ENCODE measurements around the gene CCL1. TPM values are rescaled to one million over a fixed set of nuclear protein-coding genes. Genes with fewer than 3 reads are reported as not detected.

CCL1 gene, protein sequence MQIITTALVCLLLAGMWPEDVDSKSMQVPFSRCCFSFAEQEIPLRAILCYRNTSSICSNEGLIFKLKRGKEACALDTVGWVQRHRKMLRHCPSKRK
- total RNA-seq = not detected

DNA sequence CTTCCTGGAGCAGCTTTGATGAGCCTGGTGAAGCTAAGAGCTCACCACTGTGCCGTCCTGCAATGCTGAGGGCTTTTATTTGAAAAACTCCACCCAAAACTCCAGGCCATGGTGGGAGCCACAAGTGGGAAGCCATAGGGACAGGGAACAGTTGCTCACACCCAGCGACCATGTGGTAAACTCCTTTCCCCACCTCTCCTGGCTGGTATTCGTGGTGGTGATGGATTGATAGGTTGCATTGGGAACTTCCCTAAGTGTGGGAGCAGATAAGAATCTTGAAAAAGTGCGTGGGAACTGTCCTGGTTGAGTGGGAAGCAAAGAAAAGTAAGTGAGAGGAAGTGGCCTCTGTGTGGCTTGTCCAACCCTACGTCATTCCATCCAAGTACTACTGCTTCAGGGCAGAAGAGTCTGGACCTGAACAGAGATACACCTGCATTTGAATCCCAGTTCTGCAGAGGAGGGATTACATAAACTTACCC, at the start of gene CCL1:
Gene CCL1, minus strand, starts transcription at position 51 of the 479 bp plus-strand sequence. CDS start 72 bp downstream, outside the sequence.
- Histone ChIP-seq H3K4me1 (replicated peaks in 1 of 2) (no peaks in the 10 kb centered on the region), H3K4me3 (no peak within 1 kb of the TSS), H3K27ac (no peak within 1 kb of the TSS)
- ATAC-seq (replicated peaks in 6 of 8) = no peak
- 0 to 47% (median 28%) methylated on average over 1 to 4 of the region's 5 CpGs; no CpG with 5 or more reads in 1 of the 10 experiments for WGBS, 10 experiments
- in situ Hi-C loops (cut with MboI; ENCODE audit: low pct_unique_long_range_greater_than_20kb in 2 of 9, low sequenced_read_pairs in 9 of 9, unreplicated experiment in 9 of 9) = loop anchor here in 7 of 9 experiments (5.0 to 25.0 kb wide), 5 partner anchors 151 to 576 kb away; no protein-coding TSS in a partner anchor

DNA sequence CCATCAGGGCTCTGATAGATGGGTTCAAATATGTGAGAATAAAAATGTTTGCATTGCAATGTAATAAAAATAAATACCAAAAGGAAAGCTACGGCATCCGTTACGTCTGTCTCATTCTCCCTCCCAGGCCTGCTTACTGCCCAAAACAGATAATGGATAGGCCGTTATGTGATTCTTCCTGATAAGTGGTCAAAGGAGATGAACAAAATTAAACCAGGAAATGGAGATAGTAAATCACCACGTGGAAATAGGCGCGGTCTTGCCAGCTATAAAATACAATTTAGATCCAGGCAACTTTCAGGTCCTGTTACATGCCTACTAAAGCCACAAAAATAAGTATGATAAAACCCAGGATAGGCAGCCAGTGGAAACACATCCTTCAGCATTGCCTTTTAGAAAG, 49.5 kb upstream of the CCL1 start:
- WGBS, 10 experiments = 0 to 85% (median 63%) methylated on average over 2 to 7 of the region's 7 CpGs; no CpG with 5 or more reads in 1 of the 10 experiments
- ATAC-seq (replicated peaks in 6 of 8) = peak in 1 of 8 experiments; percentile 26
- H3K4me1 ChIP-seq (replicated peaks in 1 of 2) = no peaks in the 10 kb centered on the region
- in situ Hi-C loops (cut with MboI; ENCODE audit: low pct_unique_long_range_greater_than_20kb in 2 of 9, low sequenced_read_pairs in 9 of 9, unreplicated experiment in 9 of 9) = loop anchor here in 6 of 9 experiments (25.0 kb wide), 4 partner anchors 225 to 1125 kb away; partner anchors contain the start of genes FNDC8 (in 4 of the 6), RAD51D (in 4 of the 6) and SLFN12L (in 3 of the 6)
- no peak overlapping the region for H3K4me3 ChIP-seq
- no peak overlapping the region for H3K27ac ChIP-seq

DNA sequence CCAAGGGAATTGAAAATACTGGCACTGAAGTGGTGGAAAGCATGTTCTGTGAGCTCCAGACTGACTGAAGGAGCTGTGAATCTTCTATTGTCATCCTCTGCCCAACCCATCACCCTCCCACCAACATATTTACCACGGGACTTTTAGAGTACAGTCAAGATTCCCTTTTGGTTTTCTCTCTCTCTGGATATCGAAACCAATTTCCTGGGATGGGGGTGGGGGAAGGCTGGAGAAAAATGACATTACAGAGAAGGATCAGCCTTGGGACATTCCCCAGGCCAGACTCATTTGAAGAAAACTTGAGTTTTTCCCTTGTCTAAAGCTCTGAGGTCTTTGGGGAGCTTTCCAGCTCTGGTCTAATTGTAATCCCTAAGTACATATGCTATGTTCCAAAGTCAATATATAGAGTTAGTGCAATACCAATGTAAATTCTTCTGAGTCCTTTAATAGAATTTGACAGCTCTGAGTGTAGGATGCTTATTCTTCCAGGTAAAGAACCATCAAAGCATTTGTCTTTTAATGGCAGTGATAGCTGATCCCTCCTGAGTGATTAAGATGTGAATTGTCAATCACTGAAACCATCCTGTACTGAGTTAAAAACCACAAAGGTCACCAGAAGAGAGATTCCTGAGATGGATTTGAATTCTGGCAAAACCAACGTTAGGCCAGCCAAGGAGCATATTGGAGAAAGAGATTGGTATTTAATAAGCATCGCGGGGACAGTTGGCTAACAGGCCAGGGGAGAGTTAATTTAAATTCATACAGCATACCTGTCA, 48.8 kb upstream of the CCL1 start:
- in situ Hi-C loops (cut with MboI; ENCODE audit: low pct_unique_long_range_greater_than_20kb in 2 of 9, low sequenced_read_pairs in 9 of 9, unreplicated experiment in 9 of 9) = loop anchor here in 6 of 9 experiments (25.0 kb wide), 4 partner anchors 225 to 1125 kb away; partner anchors contain the start of genes FNDC8 (in 4 of the 6), RAD51D (in 4 of the 6) and SLFN12L (in 3 of the 6)
- 20 to 86% (median 60%) methylated on average over 1 to 5 of the region's 5 CpGs; no CpG with 5 or more reads in 1 of the 10 experiments for WGBS, 10 experiments
- H3K27ac ChIP-seq = no peak overlapping the region
- ATAC-seq (replicated peaks in 6 of 8) = no peak
- no peak overlapping the region for H3K4me3 ChIP-seq
- no peaks in the 10 kb centered on the region for H3K4me1 ChIP-seq (replicated peaks in 1 of 2)

DNA sequence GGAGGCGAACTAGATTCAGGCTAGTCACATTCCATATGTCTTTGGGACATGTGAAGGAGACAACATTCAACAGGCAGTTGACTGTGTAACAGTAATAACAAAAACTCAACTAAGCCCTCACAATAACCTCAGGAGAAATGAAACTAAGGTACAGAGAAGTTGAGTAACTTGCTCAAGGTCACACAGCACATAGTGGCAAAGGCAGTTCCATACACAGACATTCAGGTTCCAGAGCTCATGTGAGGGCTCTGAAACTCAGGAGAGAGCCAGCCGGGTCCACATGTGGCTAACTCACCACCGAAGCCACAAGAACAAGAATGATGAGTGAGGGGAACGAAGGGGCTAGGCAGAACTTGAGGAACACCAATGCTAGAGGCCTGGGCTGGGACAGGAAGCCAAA, 46.3 kb upstream of the CCL1 start:
- WGBS, 10 experiments = 0 to 94% (median 67%) methylated on average over 1 to 4 of the region's 4 CpGs; no CpG with 5 or more reads in 2 of the 10 experiments
- H3K4me1 ChIP-seq (replicated peaks in 1 of 2) = no peaks in the 10 kb centered on the region
- ATAC-seq (replicated peaks in 6 of 8) = no peak
- H3K27ac ChIP-seq = no peak overlapping the region
- no peak overlapping the region for H3K4me3 ChIP-seq
- in situ Hi-C loops (cut with MboI; ENCODE audit: low pct_unique_long_range_greater_than_20kb in 2 of 9, low sequenced_read_pairs in 9 of 9, unreplicated experiment in 9 of 9) = loop anchor here in 6 of 9 experiments (25.0 kb wide), 4 partner anchors 228 to 1128 kb away; partner anchors contain the start of genes FNDC8 (in 4 of the 6), RAD51D (in 4 of the 6) and SLFN12L (in 3 of the 6)

DNA sequence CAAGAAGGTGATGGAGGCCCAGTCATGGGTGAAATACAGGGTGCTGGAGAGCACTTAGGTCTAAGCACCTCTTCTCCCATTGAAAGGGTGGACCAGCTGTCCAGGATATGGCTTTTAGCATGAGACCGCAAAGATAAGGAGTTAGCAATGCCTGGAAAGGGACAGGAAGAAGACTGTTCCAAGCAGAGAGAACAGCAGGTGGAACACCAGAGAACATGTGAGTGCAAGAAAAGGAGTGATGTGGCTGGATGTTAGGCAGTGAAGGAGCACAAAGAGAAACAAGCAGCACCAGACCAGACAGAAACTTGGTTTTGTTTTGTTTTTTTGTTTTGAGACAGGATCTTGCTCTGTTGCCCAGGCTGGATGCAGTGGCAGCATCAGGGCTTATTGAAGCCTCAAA, 45.4 kb upstream of the CCL1 start:
- no peak for ATAC-seq (replicated peaks in 6 of 8)
- no peak overlapping the region for H3K4me3 ChIP-seq
- no peaks in the 10 kb centered on the region for H3K4me1 ChIP-seq (replicated peaks in 1 of 2)
- no peak overlapping the region for H3K27ac ChIP-seq
- 60 to 100% methylated on average over 1 of the region's 1 CpG; no CpG with 5 or more reads in 8 of the 10 experiments for WGBS, 10 experiments
- in situ Hi-C loops (cut with MboI; ENCODE audit: low pct_unique_long_range_greater_than_20kb in 2 of 9, low sequenced_read_pairs in 9 of 9, unreplicated experiment in 9 of 9) = loop anchor here in 6 of 9 experiments (25.0 kb wide), 4 partner anchors 229 to 1129 kb away; partner anchors contain the start of genes FNDC8 (in 4 of the 6), RAD51D (in 4 of the 6) and SLFN12L (in 3 of the 6)

DNA sequence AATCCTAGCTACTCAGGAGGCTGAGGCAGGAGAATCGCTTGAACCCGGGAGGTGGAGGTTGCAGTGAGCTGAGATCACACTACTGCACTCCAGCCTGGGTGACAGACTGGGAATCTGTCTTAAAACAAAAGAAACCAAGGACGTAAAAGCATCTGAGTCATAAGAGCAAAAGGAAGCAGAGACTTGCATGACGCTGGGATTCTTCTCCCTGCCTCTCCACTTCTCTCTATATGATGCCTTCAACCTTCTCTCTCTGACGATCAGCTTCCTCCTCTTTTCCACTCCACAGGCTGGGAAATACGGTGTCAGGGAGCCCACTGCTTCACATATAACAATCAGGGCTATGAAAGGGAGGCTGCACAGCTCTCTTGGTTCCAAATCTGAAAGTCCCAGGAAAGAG, 43.2 kb upstream of the CCL1 start:
- no peak for ATAC-seq (replicated peaks in 6 of 8)
- H3K27ac ChIP-seq = no peak overlapping the region
- H3K4me1 ChIP-seq (replicated peaks in 1 of 2) = no peaks in the 10 kb centered on the region
- in situ Hi-C loops (cut with MboI; ENCODE audit: low pct_unique_long_range_greater_than_20kb in 2 of 9, low sequenced_read_pairs in 9 of 9, unreplicated experiment in 9 of 9) = loop anchor here in 6 of 9 experiments (25.0 kb wide), 4 partner anchors 231 to 1131 kb away; partner anchors contain the start of genes FNDC8 (in 4 of the 6), RAD51D (in 4 of the 6) and SLFN12L (in 3 of the 6)
- 25 to 76% (median 60%) methylated on average over 1 to 4 of the region's 6 CpGs; no CpG with 5 or more reads in 3 of the 10 experiments for WGBS, 10 experiments
- H3K4me3 ChIP-seq = no peak overlapping the region

DNA sequence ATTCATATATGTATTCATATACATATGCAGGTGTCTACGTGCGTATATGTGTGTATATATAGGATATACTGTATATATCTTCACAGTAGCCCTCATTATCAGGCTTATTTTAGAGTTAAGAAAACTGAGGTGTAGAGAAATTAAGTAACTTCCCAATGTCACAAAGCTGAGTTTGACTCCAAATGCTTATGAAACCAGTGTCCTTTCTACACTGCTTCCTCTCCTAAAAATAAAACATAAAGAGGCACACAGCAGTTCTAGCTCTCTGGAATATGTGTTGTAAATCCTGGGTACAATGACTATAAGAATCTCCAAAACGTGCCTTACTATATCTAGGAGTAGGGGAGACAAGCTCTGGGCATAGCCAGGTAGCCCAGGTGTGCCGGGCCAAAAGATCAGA, 40.0 kb upstream of the CCL1 start:
- in situ Hi-C loops (cut with MboI; ENCODE audit: low pct_unique_long_range_greater_than_20kb in 2 of 9, low sequenced_read_pairs in 9 of 9, unreplicated experiment in 9 of 9) = loop anchor here in 6 of 9 experiments (25.0 kb wide), 4 partner anchors 234 to 1134 kb away; partner anchors contain the start of genes FNDC8 (in 4 of the 6), RAD51D (in 4 of the 6) and SLFN12L (in 3 of the 6)

DNA sequence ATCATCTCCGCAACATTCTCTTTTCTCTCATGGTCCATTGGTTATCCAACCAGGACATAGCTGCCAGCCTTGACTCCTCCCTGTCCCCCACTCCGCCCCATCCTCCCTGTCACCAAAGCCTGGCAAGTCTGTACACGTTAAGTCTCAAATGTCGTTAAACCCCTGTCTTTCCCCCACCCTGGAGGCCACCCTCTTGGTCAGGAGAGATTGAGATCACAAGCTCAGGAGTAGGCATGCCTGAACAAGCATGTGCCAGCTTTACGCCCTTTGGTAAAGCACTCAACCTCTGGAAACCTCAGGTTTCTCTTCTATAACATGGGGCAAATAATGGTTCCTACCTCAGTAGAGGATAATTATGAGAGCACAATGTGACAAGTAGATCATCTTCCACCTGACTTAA, 38.1 kb upstream of the CCL1 start:
- no peak for ATAC-seq (replicated peaks in 6 of 8)
- in situ Hi-C loops (cut with MboI; ENCODE audit: low pct_unique_long_range_greater_than_20kb in 2 of 9, low sequenced_read_pairs in 9 of 9, unreplicated experiment in 9 of 9) = loop anchor here in 6 of 9 experiments (25.0 kb wide), 4 partner anchors 236 to 1136 kb away; partner anchors contain the start of genes FNDC8 (in 4 of the 6), RAD51D (in 4 of the 6) and SLFN12L (in 3 of the 6)
- no peak overlapping the region for H3K27ac ChIP-seq
- no peak overlapping the region for H3K4me3 ChIP-seq
- whole genome bisulfite sequencing, 10 experiments = 80 to 100% (median 95%) methylated on average over 1 to 5 of the region's 5 CpGs; no CpG with 5 or more reads in 4 of the 10 experiments
- no peaks in the 10 kb centered on the region for H3K4me1 ChIP-seq (replicated peaks in 1 of 2)

More for the DNA sequence above, 40.0 kb upstream of the CCL1 start:
- no peak overlapping the region for H3K27ac ChIP-seq
- peak in 1 of 8 experiments; percentile 60 for ATAC-seq (replicated peaks in 6 of 8)
- H3K4me1 ChIP-seq (replicated peaks in 1 of 2) = no peaks in the 10 kb centered on the region
- no peak overlapping the region for H3K4me3 ChIP-seq
- WGBS, 10 experiments = 0 to 87% (median 37%) methylated on average over 1 to 4 of the region's 4 CpGs

DNA sequence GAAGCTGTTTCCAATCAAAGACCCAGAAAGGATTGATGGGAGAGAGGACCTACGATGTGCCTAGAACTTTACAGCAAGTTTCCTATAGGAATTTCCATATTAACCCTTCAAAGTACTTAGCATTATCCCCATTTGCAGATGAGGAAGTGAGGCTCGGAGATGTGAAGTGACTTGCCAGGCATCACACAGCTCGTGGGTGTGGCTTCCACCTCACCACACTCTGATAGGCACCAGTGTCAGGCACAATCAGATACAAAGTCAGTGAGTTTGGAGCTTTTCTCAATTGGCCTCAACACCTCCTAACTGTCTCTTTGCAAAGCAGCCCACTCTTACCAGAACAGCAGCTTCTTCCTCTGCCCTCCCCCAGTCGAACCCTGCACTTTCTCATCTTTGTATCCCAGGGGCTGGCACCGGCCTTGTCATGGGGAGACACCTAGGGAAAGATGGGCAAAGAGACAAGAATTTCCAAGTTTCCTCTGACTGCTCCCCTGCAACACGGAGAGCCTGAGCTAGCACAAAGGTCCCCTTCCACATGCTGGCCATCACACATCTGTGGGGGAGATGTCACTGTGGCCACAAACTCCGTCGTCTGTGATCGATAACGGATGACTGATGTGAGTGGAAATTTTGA, 37.4 kb upstream of the CCL1 start:
- Histone ChIP-seq H3K27ac (no peak overlapping the region), H3K4me1 (replicated peaks in 1 of 2) (no peaks in the 10 kb centered on the region), H3K4me3 (no peak overlapping the region)
- in situ Hi-C loops (cut with MboI; ENCODE audit: low pct_unique_long_range_greater_than_20kb in 2 of 9, low sequenced_read_pairs in 9 of 9, unreplicated experiment in 9 of 9) = loop anchor here in 6 of 9 experiments (25.0 kb wide), 4 partner anchors 237 to 1137 kb away; partner anchors contain the start of genes FNDC8 (in 4 of the 6), RAD51D (in 4 of the 6) and SLFN12L (in 3 of the 6)
- WGBS, 10 experiments = 8 to 94% (median 68%) methylated on average over 1 to 8 of the region's 10 CpGs; no CpG with 5 or more reads in 1 of the 10 experiments
- ATAC-seq (replicated peaks in 6 of 8) = no peak

DNA sequence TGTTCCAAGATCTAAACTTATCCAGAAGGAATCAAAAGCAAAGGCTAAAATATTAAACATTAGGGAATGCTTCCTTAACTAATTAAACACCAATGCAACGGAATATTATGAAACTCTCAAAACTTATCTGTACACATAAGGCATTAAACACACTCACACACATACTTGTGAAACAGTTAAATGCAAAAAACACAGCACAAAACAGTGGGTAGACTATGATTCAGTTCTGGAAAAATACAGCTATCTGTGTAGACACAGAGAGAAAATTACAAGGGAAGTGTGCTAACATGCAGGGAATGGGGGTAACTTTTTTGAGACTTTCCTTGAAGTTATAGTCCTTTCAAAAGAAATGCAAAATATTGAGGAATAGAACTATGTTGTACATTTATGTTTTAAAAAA, 36.7 kb upstream of the CCL1 start:
- WGBS, 10 experiments = 0 to 60% (median 17%) methylated on average over 1 of the region's 1 CpG; no CpG with 5 or more reads in 2 of the 10 experiments
- in situ Hi-C loops (cut with MboI; ENCODE audit: low pct_unique_long_range_greater_than_20kb in 2 of 9, low sequenced_read_pairs in 9 of 9, unreplicated experiment in 9 of 9) = loop anchor here in 6 of 9 experiments (25.0 kb wide), 4 partner anchors 238 to 1138 kb away; partner anchors contain the start of genes FNDC8 (in 4 of the 6), RAD51D (in 4 of the 6) and SLFN12L (in 3 of the 6)
- ATAC-seq (replicated peaks in 6 of 8) = no peak
- Histone ChIP-seq H3K27ac (no peak overlapping the region), H3K4me1 (replicated peaks in 1 of 2) (no peaks in the 10 kb centered on the region), H3K4me3 (no peak overlapping the region)

DNA sequence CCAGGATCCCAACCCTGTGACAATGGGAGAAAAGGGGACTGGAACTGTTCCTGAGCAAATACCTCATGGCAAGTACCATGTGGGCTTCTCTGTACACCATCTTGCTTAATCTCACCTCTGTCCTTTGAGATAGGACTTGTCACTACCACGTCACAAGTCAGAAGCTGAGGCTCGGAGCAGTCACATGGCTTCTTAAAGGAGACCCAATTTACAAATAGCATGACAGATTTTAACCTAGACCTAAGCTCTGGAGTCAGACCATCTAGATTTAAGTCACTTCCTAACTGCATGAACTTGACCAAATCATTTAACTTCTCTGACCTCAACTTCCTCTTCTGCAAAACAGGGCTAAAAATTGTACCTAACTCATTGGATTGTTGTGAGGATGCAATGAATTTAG, 36.0 kb upstream of the CCL1 start:
- ATAC-seq (replicated peaks in 6 of 8) = no peak
- in situ Hi-C loops (cut with MboI; ENCODE audit: low pct_unique_long_range_greater_than_20kb in 2 of 9, low sequenced_read_pairs in 9 of 9, unreplicated experiment in 9 of 9) = no loop called here
- Histone ChIP-seq H3K27ac (no peak overlapping the region), H3K4me3 (no peak overlapping the region), H3K4me1 (replicated peaks in 1 of 2) (no peaks in the 10 kb centered on the region)
- WGBS, 10 experiments = 0 to 80% (median 37%) methylated on average over 1 to 2 of the region's 2 CpGs; no CpG with 5 or more reads in 2 of the 10 experiments

DNA sequence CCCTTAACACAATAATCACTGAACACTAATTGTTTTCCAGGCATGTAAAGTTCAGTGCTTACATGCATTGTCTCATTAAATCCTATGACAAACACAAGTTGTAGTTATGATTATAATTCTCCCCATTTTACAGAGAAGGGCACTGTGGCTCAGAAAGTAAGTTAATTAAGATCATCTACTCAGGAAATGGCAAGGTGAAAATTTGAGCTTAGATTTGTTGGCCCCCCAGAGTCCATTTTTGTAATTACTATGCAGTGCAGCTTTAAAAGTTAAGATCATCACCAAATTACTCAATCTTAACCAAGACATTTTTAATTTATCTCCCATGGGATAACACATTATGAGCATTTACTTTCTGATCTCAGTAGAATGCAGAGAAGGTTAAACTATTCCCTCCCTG, 34.2 kb upstream of the CCL1 start:
- Histone ChIP-seq H3K4me3 (no peak overlapping the region), H3K27ac (no peak overlapping the region), H3K4me1 (replicated peaks in 1 of 2) (no peaks in the 10 kb centered on the region)
- ATAC-seq (replicated peaks in 6 of 8) = no peak
- in situ Hi-C loops (cut with MboI; ENCODE audit: low pct_unique_long_range_greater_than_20kb in 2 of 9, low sequenced_read_pairs in 9 of 9, unreplicated experiment in 9 of 9) = no loop called here

All from motor neuron (in vitro differentiated cells).